Activated effector memory CD4-positive, alpha-beta T cell treated with anti-CD3 and anti-CD28 coated beads, Interleukin-2, amount 50 U/mL, for 16 hours (primary cell): ENCODE data around the gene TMED7.

Experiments used
- DNase-seq: peaks from one replicate; pipeline ENCODE4 v3.0.0-alpha.2; 2020

Gene TMED7

DNA sequence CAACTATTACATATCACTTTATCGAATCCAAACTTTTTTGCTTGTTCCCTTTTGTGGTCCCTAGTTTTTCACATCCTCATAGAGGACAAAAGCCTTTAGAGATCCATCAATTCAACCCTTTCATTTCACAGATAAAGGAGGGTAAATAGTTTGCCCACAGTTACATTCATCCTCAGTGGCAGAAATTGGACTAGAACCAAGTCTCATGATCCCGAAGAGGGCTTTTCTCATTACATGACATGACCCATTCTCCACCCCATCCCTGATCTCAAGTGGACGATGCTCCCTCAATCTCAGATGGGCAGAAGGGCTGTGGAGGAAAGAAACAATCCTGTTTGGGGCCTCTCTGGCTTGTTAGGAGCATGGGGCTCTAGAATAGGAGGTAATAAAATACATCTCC is 46.6 kb downstream of the TMED7 start:
- no peak for DNase-seq

DNA sequence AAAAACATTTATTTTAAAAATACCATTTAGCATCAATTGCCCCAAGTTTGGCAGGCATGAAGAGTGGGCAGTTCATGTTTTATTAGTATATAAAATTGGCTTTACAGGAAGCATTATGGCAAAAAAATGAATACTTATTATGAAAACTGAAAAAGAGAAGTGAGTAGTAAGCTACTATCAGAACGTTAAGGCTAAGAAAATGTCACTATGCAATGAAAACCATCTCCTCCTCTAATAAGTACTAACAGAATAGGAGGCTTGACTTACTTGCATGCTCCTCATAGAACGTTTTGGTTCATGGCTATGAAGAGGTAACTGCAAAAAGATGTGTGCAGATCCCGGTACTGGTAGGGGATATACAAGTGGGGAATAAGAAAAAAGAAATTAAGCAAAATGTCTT is 47.2 kb downstream of the TMED7 start:
- no peak for DNase-seq

DNA sequence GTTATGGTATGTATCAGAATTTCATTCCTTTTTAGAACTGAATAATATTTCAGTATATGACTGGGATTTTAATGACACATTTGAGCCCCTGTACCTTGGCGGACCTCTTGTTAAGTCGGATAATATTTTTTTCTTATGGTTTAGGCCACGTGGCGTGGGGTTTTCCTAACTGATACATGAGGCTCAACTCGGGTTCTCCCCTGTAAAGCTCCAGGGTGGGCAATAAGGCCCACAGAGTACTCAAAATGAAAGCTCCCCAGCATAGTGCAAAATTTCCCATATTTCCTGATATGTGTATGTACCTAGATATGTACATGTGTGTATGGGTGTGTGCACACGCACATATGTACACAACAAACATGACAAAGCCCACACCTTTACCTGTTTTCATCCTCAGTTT is 48.1 kb downstream of the TMED7 start:
- DNase-seq = no peak

DNA sequence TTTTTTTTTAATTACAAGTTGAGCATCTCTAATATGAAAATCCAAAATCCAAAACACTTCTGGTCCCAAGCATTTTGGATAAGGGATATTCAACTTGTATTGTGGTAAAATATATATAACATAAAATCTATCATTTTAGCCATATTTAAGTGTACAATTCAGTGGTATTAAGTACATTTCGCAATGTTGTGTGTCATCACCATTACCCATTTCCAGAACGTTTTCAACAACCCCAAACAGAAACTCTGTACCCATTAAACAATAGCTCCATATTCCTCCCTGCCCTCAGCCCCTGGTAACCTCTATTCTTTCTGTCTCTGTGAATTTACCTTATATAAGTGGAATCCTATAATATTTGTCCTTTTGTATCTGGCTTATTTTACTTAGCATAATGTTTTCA is 48.5 kb downstream of the TMED7 start:
- DNase-seq = no peak

DNA sequence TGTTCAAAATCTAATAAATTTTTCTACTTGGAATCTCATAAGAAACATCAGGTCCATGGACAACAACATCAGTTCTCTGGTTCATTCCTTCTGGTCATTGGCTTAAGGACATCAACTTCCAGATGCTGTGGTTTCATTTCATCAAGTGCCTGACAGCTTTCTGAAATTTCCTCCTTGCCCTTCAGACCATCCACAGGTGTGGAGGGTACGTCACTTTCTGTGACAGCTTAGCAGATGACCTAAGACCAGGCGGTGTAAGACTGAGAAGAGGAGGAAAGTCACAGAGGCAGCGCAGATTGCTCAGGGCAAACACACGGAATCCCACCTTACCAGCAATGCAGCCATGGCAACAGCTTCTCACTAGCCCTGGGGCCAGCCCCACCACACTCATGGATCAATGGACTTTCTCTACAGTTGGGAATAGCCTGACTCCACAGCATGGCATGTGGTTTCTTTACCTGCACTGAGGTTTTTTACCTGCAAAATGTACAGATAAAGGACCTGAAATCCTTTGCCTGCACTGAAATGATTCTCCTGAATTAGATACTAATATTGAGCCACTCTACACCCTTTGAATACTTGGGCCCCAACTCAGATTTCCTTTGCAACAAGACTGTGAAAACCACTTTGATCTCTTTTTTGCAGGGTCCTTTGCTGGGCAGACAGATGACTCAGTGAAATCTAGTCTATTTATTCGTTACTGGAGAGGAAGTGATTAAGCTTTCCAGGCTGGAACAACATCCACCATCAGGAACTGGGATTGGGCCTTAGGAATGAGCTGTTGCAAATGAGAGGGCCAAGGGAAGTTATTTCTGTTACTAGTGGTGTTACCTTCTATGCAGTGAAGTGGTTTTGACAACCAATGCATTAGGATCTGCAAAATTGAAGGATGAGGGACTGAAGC is 50.4 kb downstream of the TMED7 start:
- no peak for DNase-seq

DNA sequence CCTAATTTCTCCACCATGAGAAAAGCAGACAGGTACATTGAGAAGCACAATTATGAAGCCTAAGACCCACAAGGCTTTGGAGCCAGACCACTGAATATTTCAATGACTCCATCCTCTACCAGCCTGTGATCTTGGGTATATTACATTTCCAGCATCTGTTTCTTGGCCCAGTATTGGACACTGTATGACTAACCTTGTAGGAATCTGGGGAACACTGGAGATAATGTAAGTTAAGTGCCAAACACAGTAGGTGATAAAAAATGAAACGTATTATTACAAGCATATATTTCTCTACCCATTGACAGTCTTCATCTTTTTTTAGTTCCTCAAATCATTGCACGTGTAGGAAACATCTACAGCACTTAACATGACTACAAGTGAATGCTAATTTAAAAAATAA is 52.7 kb downstream of the TMED7 start:
- no peak for DNase-seq

DNA sequence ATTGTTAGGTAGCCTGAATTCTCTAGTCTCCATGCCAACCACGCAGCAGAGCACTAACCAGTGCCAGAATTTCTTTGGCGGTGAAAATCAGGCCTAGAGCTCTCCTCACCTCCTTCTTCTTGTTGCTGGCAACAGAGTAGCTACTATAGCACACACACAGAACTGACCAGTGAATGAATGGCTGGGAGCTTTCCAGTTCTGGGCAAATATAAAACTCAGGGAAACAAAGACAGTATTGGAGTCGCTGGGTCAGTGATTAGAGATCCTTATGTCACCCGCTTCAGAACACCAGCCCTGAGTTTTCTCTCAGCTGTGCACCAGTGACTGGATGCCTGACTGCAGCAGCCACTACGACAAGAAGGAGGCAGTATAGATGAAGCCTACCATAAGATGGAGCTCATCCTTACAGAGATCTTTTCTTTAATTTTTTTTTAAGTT is 54.4 kb downstream of the TMED7 start:
- DNase-seq = no peak

DNA sequence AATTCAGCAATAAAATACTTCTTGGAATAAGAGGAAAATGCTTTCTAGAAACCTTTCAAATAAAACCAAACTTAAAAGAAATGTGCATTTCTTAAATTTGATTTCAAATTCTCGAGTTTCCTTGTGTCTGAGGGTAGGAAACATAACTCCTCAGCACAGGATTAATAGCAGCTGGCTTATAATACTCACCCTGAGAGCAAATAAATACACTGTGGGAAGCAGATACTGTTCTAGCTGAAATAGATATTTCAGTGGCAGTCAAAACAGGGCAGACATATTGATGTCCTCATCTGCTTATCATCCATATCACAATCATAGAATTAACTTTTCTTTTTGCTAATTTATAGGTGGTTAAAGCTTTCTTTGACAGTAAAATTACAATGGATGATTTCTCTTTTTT is 57.2 kb downstream of the TMED7 start:
- no peak for DNase-seq

DNA sequence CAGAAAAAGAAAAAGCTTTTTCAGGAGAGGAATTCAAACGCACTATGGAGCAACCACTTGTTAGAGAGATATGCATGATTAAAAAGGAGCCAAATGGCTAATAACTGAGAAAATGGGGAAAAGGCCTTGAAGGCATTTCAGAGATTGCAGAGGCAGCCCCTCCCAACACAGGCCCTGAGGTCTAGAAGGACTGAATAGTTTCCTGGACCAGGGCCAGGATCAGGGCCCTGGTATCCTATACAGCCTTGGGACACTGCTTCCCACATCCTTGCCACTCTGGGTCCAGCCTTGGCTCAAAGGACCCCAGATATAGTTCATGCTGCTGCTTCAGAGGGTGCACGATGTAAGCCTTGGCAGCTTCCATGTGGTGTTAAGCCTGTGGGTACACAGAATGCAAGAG is 60.6 kb downstream of the TMED7 start:
- no peak for DNase-seq
